SK-N-SH (cell line): ENCODE results near the gene NKG7. TPM values are rescaled to one million over a fixed set of nuclear protein-coding genes. Genes with fewer than 3 reads are reported as not detected.

Source experiments
- CTCF ChIA-PET: fragments of 300-600, 350-600 bp; formaldehyde crosslinking; extraction: SDS; loops from one replicate; lab custom pipeline; 2021; lab: Yijun Ruan, JAX
- POLR2A ChIA-PET: fragments of 350-600 bp; sonication (Branson Sonifier 250); formaldehyde crosslinking; extraction: SDS; loops from one replicate; lab custom pipeline; 2020; ENCODE audit warnings: antibody characterized with exemption, inconsistent platforms; lab: Yijun Ruan, JAX
- DNase-seq: peaks from one replicate; pipeline ENCODE4 v3.0.0; 2012
- H2AFZ ChIP-seq: fragments of 200-600 bp; sonication (generic); 2 replicates; pipeline ENCODE4 v1.8.1; 2016; ENCODE audit warnings: antibody characterized with exemption, mild to moderate bottlenecking, low read depth
- H3F3A ChIP-seq: fragments of 200-600 bp; sonication (generic); replicated peaks from 2 replicates; pipeline ENCODE3; 2016; ENCODE audit warnings: antibody characterized with exemption, mild to moderate bottlenecking; ENCODE audit not compliant: insufficient read depth
- H3K27ac ChIP-seq, 2 experiments: fragments of 200-500 bp in 1 of 2; fragments of 200-600 bp in 1 of 2; sonication (Bioruptor generic) in 1 of 2; sonication (generic), shearing (Covaris generic) in 1 of 2; 2 replicates each; pipeline versions ENCODE4 v1.5.1 to v1.6.1; 2014 to 2016; ENCODE audit warnings: low read depth in 2 of 2, inconsistent platforms in 1 of 2, low read length in 1 of 2, mild to moderate bottlenecking in 1 of 2, mixed read lengths in 1 of 2
- H3K27me3 ChIP-seq: fragments of 200-600 bp; sonication (generic), shearing (Covaris generic); 2 replicates; pipeline ENCODE4 v1.6.1; 2016; ENCODE audit warnings: mixed run types; ENCODE audit not compliant: insufficient read depth
- H3K36me3 ChIP-seq, 2 experiments: fragments of 200-500 bp in 1 of 2; fragments of 200-600 bp in 1 of 2; sonication (Bioruptor generic) in 1 of 2; sonication (generic) in 1 of 2; replicated peaks in 1 of 2; 2 replicates each; pipeline versions ENCODE3 to v1.5.1; 2014 to 2016; ENCODE audit warnings: low read length in 1 of 2, mild to moderate bottlenecking in 1 of 2; ENCODE audit not compliant: insufficient read depth in 2 of 2, control insufficient read depth in 1 of 2
- H3K4me1 ChIP-seq, 2 experiments: fragments of 200-500 bp in 1 of 2; fragments of 200-600 bp in 1 of 2; sonication (Bioruptor generic) in 1 of 2; sonication (generic), shearing (Covaris generic) in 1 of 2; 2 replicates each; pipeline versions ENCODE4 v1.5.1 to v1.6.1; 2014 to 2016; ENCODE audit warnings: low read depth in 1 of 2, low read length in 1 of 2, mixed run types in 1 of 2; ENCODE audit not compliant: insufficient read depth in 2 of 2, control insufficient read depth in 1 of 2
- H3K4me2 ChIP-seq: fragments of 200-600 bp; sonication (generic), shearing (Covaris generic); 2 replicates; pipeline ENCODE4 v1.6.1; 2017; ENCODE audit warnings: mixed run types
- H3K4me3 ChIP-seq, 2 experiments: fragments of 200-500 bp in 1 of 2; fragments of 200-600 bp in 1 of 2; sonication (Bioruptor generic) in 1 of 2; sonication (generic), shearing (Covaris generic) in 1 of 2; 2 replicates each; pipeline versions ENCODE4 v1.5.1 to v1.8.1; 2014 to 2016; ENCODE audit warnings: low read depth in 2 of 2, inconsistent platforms in 1 of 2, low read length in 1 of 2, mild to moderate bottlenecking in 1 of 2, mixed read lengths in 1 of 2, moderate library complexity in 1 of 2
- H3K79me2 ChIP-seq: fragments of 200-600 bp; sonication (generic); 2 replicates; pipeline ENCODE4 v1.8.1; 2017; ENCODE audit warnings: mild to moderate bottlenecking; ENCODE audit not compliant: insufficient read depth
- H3K9ac ChIP-seq: fragments of 200-600 bp; sonication (generic); 2 replicates; pipeline ENCODE4 v1.6.1; 2017; ENCODE audit warnings: mixed run types
- H3K9me2 ChIP-seq: fragments of 200-600 bp; sonication (generic); 2 replicates; pipeline ENCODE4 v1.6.1; 2017; ENCODE audit warnings: mixed run types
- H3K9me3 ChIP-seq: fragments of 200-600 bp; sonication (generic); 2 replicates; pipeline ENCODE4 v1.6.1; 2017; ENCODE audit warnings: mixed run types, mild to moderate bottlenecking, moderate library complexity
- H4K20me1 ChIP-seq: fragments of 200-600 bp; sonication (generic); 2 replicates; pipeline ENCODE4 v1.6.1; 2017; ENCODE audit warnings: mild to moderate bottlenecking, mixed run types; ENCODE audit not compliant: insufficient read depth
- ELF1 ChIP-seq: IDR thresholded peaks from 2 replicates; pipeline ENCODE4 v1.4.0; 2012
- FOSL2 ChIP-seq: IDR thresholded peaks from 2 replicates; pipeline ENCODE4 v1.4.0; 2012; ENCODE audit warnings: low read depth, mild to moderate bottlenecking, moderate library complexity, borderline replicate concordance
- FOXJ3 ChIP-seq: sonication (generic); formaldehyde crosslinking; IDR thresholded peaks from 2 replicates; pipeline ENCODE4 v1.5.1; 2020; ENCODE audit warnings: mild to moderate bottlenecking, missing genetic modification reagents
- FOXM1 ChIP-seq: IDR thresholded peaks from 2 replicates; pipeline ENCODE4 v1.4.0; 2012; ENCODE audit warnings: low read depth, mild to moderate bottlenecking
- JUND ChIP-seq: IDR thresholded peaks from 2 replicates; pipeline ENCODE4 v1.4.0; 2012
- NFIC ChIP-seq: IDR thresholded peaks from 2 replicates; pipeline ENCODE4 v1.4.0; 2012; ENCODE audit warnings: borderline replicate concordance
- RCOR1 ChIP-seq: fragments of 150-350 bp; IDR thresholded peaks from 2 replicates; pipeline ENCODE4 v1.6.1; 2017; ENCODE audit warnings: antibody characterized with exemption, low read length
- RFX5 ChIP-seq: IDR thresholded peaks from 2 replicates; pipeline ENCODE4 v1.6.1; 2012; ENCODE audit warnings: mild to moderate bottlenecking, improper control_type of control experiment, low read length
- RXRA ChIP-seq: IDR thresholded peaks from 2 replicates; pipeline ENCODE4 v1.4.0; 2012; ENCODE audit warnings: low read depth, mild to moderate bottlenecking, borderline replicate concordance
- TAF1 ChIP-seq: IDR thresholded peaks from 2 replicates; pipeline ENCODE4 v1.6.1; 2012; ENCODE audit warnings: low read depth, mild to moderate bottlenecking, low read length, moderate library complexity, borderline replicate concordance
- TCF12 ChIP-seq: IDR thresholded peaks from 2 replicates; pipeline ENCODE4 v1.4.0; 2012
- TEAD4 ChIP-seq: IDR thresholded peaks from 2 replicates; pipeline ENCODE4 v1.4.0; 2012; ENCODE audit warnings: mild to moderate bottlenecking, borderline replicate concordance; ENCODE audit not compliant: insufficient read depth
- YY1 ChIP-seq: IDR thresholded peaks from 2 replicates; pipeline ENCODE4 v1.4.0; 2012; ENCODE audit warnings: low read depth, mild to moderate bottlenecking
- WGBS: methylation state at CpG from one replicate; pipeline ENCODE4 v1.1.6; 2017; ENCODE audit warnings: low lambda C conversion rate; 5-methylcytosine and 5-hydroxymethylcytosine counted together
- polyA plus RNA-seq, 3 experiments: library from polyadenylated mRNA; depleted of rRNA; stranded (reverse); fragments of >200 nt; gene quantifications; 2 replicates each; pipeline ENCODE4 v1.2.3, GENCODE V29; 2012
- TF ChIP-seq, protein P1 (sequence below): fragments of 200-600 bp; sonication (generic); IDR thresholded peaks from 2 replicates; pipeline ENCODE4 v1.6.1; 2017; ENCODE audit warnings: antibody characterized with exemption, mild to moderate bottlenecking, moderate library complexity
- TF ChIP-seq, protein P2 (sequence below): IDR thresholded peaks from 2 replicates; pipeline ENCODE4 v1.4.0; 2012; ENCODE audit warnings: low read depth
- TF ChIP-seq, protein P3 (sequence below): fragments of 150-350 bp; IDR thresholded peaks from 2 replicates; pipeline ENCODE4 v1.6.1; 2017; ENCODE audit warnings: antibody characterized with exemption, low read length, low read depth, borderline replicate concordance
- TF ChIP-seq, protein P4 (sequence below): IDR thresholded peaks from 2 replicates; pipeline ENCODE4; 2012

NKG7 gene
- polyA plus RNA-seq, 1 of the 3 experiments (the other 2 are of a cell fraction): not detected

DNA sequence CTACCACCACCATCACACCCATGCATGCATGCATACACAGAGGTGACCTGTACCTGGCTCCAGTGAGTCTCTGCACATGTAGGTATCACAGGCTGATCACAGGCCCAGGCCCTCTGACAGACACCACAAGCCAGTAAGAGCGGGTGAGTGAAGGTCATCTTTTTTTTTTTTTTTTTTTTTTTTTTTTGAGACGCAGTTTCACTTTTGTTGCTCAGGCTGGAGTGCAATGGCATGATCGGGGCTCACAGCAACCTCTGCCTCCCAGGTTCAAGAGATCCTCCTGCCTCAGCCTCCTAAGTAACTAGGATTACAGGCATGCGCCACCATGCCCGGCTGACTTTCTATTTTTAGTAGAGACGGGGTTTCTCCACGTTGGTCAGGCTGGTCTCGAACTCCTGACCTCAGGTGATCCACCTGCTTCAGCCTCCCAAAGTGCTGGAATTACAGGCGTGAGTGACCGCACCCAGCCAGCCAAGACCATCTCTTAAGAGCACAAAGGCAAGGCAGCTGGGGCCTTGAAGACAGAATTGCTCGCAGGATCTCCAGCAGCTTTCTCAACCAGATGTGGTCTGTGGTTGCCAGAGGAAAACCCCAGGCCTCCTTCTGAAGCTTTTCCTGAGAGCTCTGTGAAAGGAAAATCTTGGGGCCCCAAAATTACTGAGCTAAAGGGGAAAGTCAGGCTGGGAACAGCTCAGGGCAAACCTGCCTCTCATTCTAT lies 3.2 kb upstream of the NKG7 start:
- Histone ChIP-seq H3K9me3 (no peaks in the 10 kb centered on the region), H3K27me3 (peaks cover 20% of the 10 kb centered on the region; the same call in 1 of the 2 replicates), H3K36me3 (no peaks in the 10 kb centered on the region), H3K4me1 (no peaks in the 10 kb centered on the region), H3K9ac (no peak overlapping the region), H2AFZ (no peak overlapping the region), H4K20me1 (no peaks in the 10 kb centered on the region), H3K4me3 (no peak overlapping the region), H3K27ac (no peak overlapping the region), H3K79me2 (no peaks in the 10 kb centered on the region), H3F3A (no peaks in the 10 kb centered on the region)
- CTCF ChIA-PET: interaction anchor here (1.1 to 1.6 kb wide), 2 partner anchors 18 to 37 kb away, joined by 3 to 5 read pairs; no protein-coding TSS in a partner anchor
- POLR2A ChIA-PET: no interaction called here
- WGBS: 76% methylated on average over 11 of the region's 11 CpGs
- DNase-seq: no peak
- TF ChIP-seq TEAD4: no peak
- no peak for TF ChIP-seq FOXM1
- TF ChIP-seq, protein P1, sequence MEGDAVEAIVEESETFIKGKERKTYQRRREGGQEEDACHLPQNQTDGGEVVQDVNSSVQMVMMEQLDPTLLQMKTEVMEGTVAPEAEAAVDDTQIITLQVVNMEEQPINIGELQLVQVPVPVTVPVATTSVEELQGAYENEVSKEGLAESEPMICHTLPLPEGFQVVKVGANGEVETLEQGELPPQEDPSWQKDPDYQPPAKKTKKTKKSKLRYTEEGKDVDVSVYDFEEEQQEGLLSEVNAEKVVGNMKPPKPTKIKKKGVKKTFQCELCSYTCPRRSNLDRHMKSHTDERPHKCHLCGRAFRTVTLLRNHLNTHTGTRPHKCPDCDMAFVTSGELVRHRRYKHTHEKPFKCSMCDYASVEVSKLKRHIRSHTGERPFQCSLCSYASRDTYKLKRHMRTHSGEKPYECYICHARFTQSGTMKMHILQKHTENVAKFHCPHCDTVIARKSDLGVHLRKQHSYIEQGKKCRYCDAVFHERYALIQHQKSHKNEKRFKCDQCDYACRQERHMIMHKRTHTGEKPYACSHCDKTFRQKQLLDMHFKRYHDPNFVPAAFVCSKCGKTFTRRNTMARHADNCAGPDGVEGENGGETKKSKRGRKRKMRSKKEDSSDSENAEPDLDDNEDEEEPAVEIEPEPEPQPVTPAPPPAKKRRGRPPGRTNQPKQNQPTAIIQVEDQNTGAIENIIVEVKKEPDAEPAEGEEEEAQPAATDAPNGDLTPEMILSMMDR: no peak
- TF ChIP-seq RCOR1: no peak
- TF ChIP-seq, all 33 proteins: peak for 0
- Histone ChIP-seq H3K4me2 (no peak overlapping the region), H3K9me2 (no peaks in the 10 kb centered on the region)

DNA sequence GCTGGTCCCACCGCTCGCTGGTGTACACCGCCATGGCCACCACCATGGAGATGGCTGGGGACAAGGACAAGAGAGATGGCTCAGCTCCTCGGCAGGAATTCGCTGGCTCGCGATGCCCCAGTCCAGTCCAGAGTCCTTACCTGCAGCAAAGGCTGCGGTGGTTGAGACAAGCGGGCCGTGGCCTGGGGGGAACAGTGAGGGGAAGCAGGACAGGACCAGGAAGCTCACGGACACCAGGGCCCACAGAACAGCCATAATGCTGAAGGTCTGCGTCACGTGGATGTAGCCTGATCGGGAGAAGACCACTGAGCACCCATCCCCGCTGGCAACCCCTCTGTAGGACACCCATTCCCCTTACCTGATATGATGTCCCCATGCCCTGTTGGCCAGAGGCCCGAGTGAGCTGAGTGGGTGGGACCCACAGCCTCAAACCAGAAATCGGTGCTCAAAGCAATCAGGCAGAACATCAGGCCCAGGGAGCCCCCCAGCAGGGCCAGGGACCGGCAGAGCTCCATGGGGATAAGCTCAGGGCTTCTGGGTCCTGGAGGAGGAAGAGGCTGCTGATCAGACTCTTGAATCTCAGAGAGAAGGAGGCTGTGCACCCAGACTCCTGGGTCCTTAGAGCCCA lies 319 bp downstream of the NKG7 start:
- no peak overlapping the region for H3K4me2 ChIP-seq
- no peak overlapping the region for H3K9ac ChIP-seq
- no peak for DNase-seq
- peaks cover 0 to 7% of the 10 kb centered on the region in 2 experiments; a peak in 1 of 4 replicates for H3K4me1 ChIP-seq
- no peaks in the 10 kb centered on the region for H3F3A ChIP-seq
- no peaks in the 10 kb centered on the region for H3K79me2 ChIP-seq
- no peak overlapping the region for H3K4me3 ChIP-seq
- H3K27me3 ChIP-seq: peaks cover 20% of the 10 kb centered on the region; the same call in 1 of the 2 replicates
- POLR2A ChIA-PET: no interaction called here
- no peak overlapping the region for H3K27ac ChIP-seq
- no peaks in the 10 kb centered on the region for H3K9me2 ChIP-seq
- TF ChIP-seq FOSL2: no peak
- TF ChIP-seq, protein P2, sequence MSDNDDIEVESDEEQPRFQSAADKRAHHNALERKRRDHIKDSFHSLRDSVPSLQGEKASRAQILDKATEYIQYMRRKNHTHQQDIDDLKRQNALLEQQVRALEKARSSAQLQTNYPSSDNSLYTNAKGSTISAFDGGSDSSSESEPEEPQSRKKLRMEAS: no peak
- no peak for TF ChIP-seq JUND
- no peak for TF ChIP-seq RCOR1
- TF ChIP-seq, protein P1: no peak
- TF ChIP-seq RFX5: no peak
- no peak for TF ChIP-seq TEAD4
- no peak for TF ChIP-seq FOXJ3 (CRISPR knock-in tag)
- no peak for TF ChIP-seq RXRA
- TF ChIP-seq, protein P3, sequence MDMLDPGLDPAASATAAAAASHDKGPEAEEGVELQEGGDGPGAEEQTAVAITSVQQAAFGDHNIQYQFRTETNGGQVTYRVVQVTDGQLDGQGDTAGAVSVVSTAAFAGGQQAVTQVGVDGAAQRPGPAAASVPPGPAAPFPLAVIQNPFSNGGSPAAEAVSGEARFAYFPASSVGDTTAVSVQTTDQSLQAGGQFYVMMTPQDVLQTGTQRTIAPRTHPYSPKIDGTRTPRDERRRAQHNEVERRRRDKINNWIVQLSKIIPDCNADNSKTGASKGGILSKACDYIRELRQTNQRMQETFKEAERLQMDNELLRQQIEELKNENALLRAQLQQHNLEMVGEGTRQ: no peak
- TF ChIP-seq NFIC: no peak
- no peak for TF ChIP-seq ELF1
- TF ChIP-seq YY1: no peak
- TF ChIP-seq, protein P4, sequence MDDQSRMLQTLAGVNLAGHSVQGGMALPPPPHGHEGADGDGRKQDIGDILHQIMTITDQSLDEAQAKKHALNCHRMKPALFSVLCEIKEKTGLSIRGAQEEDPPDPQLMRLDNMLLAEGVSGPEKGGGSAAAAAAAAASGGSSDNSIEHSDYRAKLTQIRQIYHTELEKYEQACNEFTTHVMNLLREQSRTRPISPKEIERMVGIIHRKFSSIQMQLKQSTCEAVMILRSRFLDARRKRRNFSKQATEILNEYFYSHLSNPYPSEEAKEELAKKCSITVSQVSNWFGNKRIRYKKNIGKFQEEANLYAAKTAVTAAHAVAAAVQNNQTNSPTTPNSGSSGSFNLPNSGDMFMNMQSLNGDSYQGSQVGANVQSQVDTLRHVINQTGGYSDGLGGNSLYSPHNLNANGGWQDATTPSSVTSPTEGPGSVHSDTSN: no peak
- no peak for TF ChIP-seq TCF12
- TF ChIP-seq TAF1: no peak
- H3K9me3 ChIP-seq: no peaks in the 10 kb centered on the region
- no peak overlapping the region for H2AFZ ChIP-seq
- no peaks in the 10 kb centered on the region for H3K36me3 ChIP-seq
- CTCF ChIA-PET: interaction anchor here (1.0 kb wide), 1 partner anchor 67 kb away, joined by 3 read pairs; no protein-coding TSS in a partner anchor
- WGBS: 51% methylated on average over 11 of the region's 18 CpGs
- H4K20me1 ChIP-seq: no peaks in the 10 kb centered on the region
